Hepatocyte (in vitro differentiated cells): Measurements from ENCODE around the gene TNFRSF13B.

Experiments used
- CTCF ChIP-seq: fragments of 200-600 bp; sonication (generic); IDR thresholded peaks from 2 replicates; pipeline ENCODE4 v1.5.1; 2016; ENCODE audit warnings: antibody characterized with exemption, mild to moderate bottlenecking; ENCODE audit not compliant: poor library complexity
- EZH2phosphoT487 ChIP-seq: fragments of 200-600 bp; sonication (generic); IDR thresholded peaks from one replicate; pipeline ENCODE4 v1.6.1; 2018; ENCODE audit warnings: antibody characterized with exemption, mild to moderate bottlenecking, low read depth, moderate library complexity; ENCODE audit not compliant: unreplicated experiment, severe bottlenecking

- no peak for TF ChIP-seq CTCF
- TF ChIP-seq EZH2phosphoT487: no peak
These were observed 14.5 kb upstream of the TNFRSF13B start for GRCh38 chr17:16986391-16986790.
